ENCODE measurements around the gene MAPRE2.

MAPRE2 gene

GRCh38 chr18:35061336-35061735 lies 20.1 kb downstream of the MAPRE2 start:
- DNase-seq (ENCODE audit: low read depth in 3 of 3, low spot score in 1 of 3) = no peak

DNA sequence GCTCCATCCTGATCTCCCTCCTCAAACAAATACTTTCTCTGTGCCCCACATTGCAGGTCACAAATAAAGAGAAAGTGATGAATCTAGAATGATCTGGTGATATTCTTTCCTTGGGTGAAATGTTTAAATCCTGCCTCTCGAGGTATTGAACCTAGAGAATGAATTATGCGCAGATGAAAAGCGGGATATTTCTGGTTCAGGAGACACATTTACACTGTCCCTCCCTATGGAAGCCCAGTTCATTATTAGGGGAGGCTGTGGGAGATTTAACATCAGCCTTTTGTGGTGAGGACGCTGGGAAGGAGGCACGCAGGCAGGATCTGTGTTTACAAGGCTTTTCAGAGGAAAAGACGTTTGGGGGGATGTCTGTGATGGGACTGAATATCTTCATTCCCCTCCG lies 20.6 kb downstream of the MAPRE2 start:
- DNase-seq (ENCODE audit: low read depth in 3 of 3, low spot score in 1 of 3) = no peak

- no peak for DNase-seq (ENCODE audit: low read depth in 3 of 3, low spot score in 1 of 3)
These were observed 21.2 kb downstream of the MAPRE2 start for GRCh38 chr18:35062408-35062807.

DNA sequence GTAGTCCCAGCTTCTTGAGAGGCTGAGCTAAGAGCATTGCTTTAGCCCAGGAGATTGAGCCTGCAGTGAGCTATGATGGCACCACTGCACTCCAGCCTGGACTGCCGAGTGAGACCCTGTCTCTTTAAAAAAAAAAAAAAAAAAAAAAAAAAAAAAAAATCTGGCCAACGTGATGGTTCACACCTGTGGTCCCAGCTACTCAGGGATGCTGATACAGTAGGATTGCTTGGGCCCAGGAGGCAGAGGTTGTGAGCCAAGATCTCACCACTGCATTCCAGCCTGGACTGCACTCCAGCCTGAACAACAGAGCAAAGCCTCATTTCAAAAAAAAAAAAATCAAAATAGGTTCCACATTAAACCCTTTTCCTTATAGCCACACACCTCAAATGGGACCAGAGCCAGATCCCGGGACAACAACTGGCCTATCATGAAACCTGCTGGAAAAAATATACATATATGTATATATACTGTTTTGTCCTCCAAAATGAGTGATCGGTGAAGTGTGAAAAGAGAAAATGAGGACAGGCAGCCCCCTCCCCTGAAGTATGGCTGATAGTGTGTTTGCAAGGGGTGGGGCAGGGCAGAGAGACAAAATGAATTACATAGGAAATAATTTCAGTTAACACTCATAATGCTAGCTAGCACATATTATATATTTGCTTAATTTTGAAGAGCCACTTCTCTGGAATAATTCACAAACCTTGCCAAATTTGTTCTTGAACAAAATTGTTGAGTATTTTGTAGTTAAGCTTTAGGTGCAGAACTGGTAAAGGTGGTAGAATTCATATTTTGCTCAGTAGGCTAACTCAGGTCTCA lies 22.9 kb downstream of the MAPRE2 start:
- DNase-seq (ENCODE audit: low read depth in 3 of 3, low spot score in 1 of 3) = no peak

DNA sequence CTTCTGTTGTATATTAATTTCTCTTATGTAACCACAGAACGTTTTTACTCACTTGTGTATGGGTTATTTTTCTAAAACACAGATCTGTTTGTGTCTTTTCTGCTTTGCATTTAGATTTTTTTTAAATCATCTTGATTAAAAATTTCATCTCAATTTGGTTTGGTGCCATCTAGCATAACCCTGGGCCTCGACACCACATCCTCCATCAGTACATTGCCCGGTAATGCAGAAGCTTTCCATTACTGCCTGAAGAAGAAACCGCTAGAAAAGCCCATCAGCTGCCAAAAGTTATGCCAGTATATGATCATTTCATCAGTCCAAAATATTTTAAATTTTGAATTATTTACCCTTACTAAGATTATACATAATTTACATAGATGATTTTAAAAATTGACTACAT lies 26.2 kb downstream of the MAPRE2 start:
- DNase-seq (ENCODE audit: low read depth in 3 of 3, low spot score in 1 of 3) = no peak

DNA sequence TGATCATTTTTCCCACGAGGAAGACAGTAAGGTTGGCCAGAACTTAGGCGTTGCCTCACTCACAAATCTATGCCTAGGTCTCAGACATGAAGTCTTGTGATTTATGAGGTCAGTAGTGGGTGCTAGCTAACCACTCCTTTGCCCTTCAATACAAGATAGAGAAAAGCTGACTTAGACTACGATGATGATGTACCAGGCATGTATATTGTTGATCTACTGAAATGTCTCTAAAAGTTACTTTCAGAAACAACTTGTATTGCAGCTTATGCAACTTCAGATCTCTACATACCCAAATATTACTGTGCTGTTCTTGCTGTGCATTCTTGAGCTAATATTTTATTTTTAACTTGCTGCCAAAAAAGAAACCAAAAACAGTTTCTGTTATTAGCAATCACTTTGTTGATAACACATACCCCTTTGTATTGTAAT lies 30.6 kb downstream of the MAPRE2 start:
- DNase-seq (ENCODE audit: low read depth in 3 of 3, low spot score in 1 of 3) = no peak

DNA sequence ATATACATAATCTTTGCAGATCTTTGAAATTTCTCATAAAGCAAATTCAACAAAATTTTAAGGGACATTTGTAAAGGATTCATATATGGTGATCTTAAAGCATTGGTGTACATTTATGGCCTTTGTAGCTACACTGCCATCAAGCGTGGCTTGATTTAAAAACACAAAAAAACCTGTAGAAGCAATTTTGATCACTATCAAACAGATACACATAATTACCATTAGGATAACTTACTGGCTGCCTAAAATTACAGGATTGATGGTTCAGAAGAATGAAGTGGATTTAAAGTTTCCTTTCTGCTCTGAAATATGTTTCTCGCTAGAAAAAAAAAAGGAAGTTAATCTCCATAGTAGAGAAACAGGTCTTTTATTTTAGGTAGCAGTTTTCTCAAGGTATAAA lies 31.4 kb downstream of the MAPRE2 start:
- no peak for DNase-seq (ENCODE audit: low read depth in 3 of 3, low spot score in 1 of 3)

- no peak for DNase-seq (ENCODE audit: low read depth in 3 of 3, low spot score in 1 of 3)
These were observed 32.2 kb downstream of the MAPRE2 start for GRCh38 chr18:35073186-35074105.

- DNase-seq (ENCODE audit: low read depth in 3 of 3, low spot score in 1 of 3) = no peak
These were observed 33.4 kb downstream of the MAPRE2 start for GRCh38 chr18:35074581-35074980.

GRCh38 chr18:35075132-35075531 lies 33.9 kb downstream of the MAPRE2 start:
- DNase-seq (ENCODE audit: low read depth in 3 of 3, low spot score in 1 of 3) = no peak

DNA sequence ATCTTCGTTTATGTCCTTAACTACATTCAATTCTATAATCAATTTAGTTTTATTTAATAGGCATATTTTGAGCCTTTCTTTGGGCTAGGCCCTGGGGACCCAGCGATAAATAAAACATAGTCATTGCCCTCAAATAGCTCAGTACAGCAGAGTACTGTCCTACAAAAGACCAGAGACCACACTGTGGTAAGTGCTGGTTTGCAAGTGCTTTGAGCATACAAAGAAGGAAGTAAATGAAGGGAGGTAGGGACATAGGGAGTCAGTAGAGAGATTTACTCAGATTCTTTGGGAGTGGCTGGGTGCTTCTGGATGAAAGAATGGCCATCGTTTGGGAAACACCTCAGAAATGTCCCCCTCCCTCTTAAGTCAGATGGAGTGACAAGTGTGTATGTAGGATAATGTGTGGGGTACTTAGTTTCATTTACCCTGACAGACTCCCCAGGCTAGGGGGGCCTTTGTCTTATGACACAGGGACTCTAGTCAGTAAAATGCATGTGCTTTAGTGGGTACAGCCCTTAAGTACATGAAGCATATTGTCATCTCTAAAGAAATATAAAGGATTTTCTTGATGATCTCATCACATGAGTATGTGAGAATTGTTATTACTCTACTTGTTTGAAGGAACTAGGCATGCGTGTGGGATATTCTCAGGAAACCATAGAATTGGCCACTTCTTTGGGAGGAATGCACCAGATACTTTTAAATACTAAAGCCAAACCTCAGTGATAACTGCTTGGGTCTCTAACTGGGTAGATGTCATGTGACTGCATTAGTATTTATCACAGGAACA lies 35.1 kb downstream of the MAPRE2 start:
- no peak for DNase-seq (ENCODE audit: low read depth in 3 of 3, low spot score in 1 of 3)

DNA sequence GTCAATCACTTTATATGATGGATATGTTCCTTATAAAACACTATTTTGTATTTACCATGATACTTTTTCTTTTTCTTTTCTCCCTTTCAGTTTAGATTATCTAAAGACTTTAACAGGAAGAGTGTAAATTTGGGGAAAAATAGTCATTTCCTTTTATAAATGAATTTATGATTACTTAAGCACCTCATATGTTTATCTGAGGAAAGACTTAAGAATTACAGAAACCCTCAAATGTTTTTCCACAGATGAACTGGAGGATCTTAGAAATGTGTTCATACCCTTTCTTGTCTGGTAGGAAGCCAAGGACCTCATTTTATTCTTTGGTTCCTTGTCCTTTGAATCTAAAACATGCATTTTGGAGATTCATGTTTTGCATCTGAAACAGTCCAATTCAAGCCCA lies 36.7 kb downstream of the MAPRE2 start:
- no peak for DNase-seq (ENCODE audit: low read depth in 3 of 3, low spot score in 1 of 3)

DNA sequence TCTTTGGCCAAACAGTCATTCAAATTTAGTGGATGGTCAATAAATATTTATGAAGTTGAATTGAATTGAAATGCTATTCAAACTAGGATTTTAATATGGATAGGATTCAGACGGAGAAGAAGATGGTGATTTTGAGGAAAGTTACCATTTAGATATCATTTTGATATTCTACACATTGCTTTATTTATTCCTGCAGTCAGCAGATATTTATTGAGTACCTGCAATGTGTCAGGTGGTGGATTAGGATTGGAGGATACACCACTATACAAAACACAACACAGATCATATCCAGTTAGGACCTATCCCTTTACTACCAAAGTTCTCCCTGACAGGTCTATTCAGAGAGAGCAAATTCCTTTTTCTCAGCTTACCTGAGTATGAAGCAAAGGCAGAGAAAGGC lies 38.8 kb downstream of the MAPRE2 start:
- no peak for DNase-seq (ENCODE audit: low read depth in 3 of 3, low spot score in 1 of 3)

- DNase-seq (ENCODE audit: low read depth in 3 of 3, low spot score in 1 of 3) = no peak
These were observed 42.0 kb downstream of the MAPRE2 start for GRCh38 chr18:35083174-35083712.

GRCh38 chr18:35084494-35085449 lies 43.6 kb downstream of the MAPRE2 start:
- no peak for DNase-seq (ENCODE audit: low read depth in 3 of 3, low spot score in 1 of 3)

- DNase-seq (ENCODE audit: low read depth in 3 of 3, low spot score in 1 of 3) = no peak
These were observed 44.5 kb downstream of the MAPRE2 start for GRCh38 chr18:35085450-35086380.

DNA sequence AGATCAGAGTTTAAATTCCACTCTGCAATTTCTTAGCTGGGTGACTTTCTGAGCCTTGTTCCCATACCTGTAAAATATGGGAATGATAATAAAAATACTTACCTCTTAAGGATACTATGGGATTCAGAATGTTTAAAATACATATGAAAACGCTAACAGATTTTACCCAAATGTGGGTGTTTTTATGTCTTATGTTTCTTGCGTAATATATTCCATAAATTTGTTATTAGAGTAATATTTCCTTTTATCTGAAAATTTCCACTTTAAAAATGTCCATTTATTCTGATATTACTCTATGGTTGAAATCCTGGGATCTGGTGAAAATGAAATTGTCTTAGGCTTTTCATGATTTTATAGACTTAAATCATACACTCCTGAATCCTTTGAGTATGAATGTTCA lies 45.5 kb downstream of the MAPRE2 start:
- DNase-seq (ENCODE audit: low read depth in 3 of 3, low spot score in 1 of 3) = no peak

DNA sequence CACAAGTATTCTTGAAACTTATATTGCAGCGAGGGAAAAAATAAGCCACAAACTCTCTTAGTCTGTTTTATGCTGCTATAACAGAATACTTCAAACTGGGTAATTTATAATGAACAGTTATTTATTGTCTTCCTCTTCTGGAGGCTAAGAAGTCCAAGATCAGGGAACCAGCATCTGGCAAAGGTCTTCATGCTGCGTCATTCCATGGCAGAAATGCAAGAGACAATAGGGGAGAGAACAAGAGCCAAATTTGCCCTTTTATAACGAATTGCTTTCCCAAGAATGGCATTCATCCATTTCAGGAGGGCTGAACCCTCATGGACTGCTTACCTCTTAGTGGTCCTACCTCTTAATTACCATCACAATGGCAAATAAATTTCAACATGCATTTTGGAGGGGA lies 46.5 kb downstream of the MAPRE2 start:
- DNase-seq (ENCODE audit: low read depth in 3 of 3, low spot score in 1 of 3) = no peak

DNA sequence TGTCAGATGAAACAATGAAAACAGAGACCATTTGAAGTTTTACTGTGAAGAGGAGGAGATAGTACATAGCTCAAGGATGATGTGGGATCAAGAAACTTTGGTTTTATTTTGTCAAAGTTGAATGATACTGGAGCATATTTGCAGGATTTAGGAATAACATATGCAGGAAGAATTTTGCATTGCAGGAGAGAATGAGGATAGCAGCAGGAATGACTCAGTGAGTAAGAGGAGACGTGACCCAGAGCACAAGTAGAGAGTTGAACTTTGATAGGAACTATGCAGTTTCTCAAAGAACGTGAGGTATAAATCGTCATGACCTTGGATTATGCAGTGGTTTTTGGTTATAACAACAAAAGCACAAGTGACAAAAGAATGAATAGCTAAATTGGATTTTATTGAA lies 47.7 kb downstream of the MAPRE2 start:
- DNase-seq (ENCODE audit: low read depth in 3 of 3, low spot score in 1 of 3) = no peak

Data from stimulated activated CD4-positive, alpha-beta T cell treated with anti-CD3 and anti-CD28 coated beads, TNF-alpha, amount 100 ng/mL, for 1 hour (primary cell).